ENCODE measurements around the gene CARD9. TPM values are rescaled to one million over a fixed set of nuclear protein-coding genes. Genes with fewer than 3 reads are reported as not detected.
A peak's percentile ranks its signal among the peaks of the same experiment; 100 is the strongest.

Gene CARD9
- total RNA-seq, 2 donors from 2014 or later = 1.2 to 1.7 TPM

GRCh38 chr9:136363949-136364748 lies 9.3 kb downstream of the CARD9 start:
- DNase-seq = no peak
- H3K27ac ChIP-seq = no peak overlapping the region

GRCh38 chr9:136363106-136363948 lies 10.1 kb downstream of the CARD9 start, which contains the start of gene DNLZ:
DNLZ (minus strand) TSS chr9:136363744; CDS start chr9:136363714, 30 bp downstream.
- peak within 1 kb of the TSS; percentile 83 for H3K27ac ChIP-seq
- peak within 1 kb of the TSS in 1 of 2 donors; percentile 95 for H3K9ac ChIP-seq (ENCODE audit: low read depth in 2 of 2, low read length in 2 of 2)
- no peaks in the 10 kb centered on the region for H3K36me3 ChIP-seq
- H3K27me3 ChIP-seq = no peaks in the 10 kb centered on the region
- peak; percentile 99 for DNase-seq
- TF ChIP-seq CTCF (IDR thresholded peaks at IDR 0.05) = peak; percentile 99
- H3K4me1 ChIP-seq = peaks cover 9% of the 10 kb centered on the region
- peak within 1 kb of the TSS; percentile 68 for H3K4me3 ChIP-seq
- H3K9me3 ChIP-seq = no peaks in the 10 kb centered on the region
- intact Hi-C loops (cut with DNase I) = no loop called here

More at GRCh38 chr9:136363949-136364748, 9.3 kb downstream of the CARD9 start:
- TF ChIP-seq CTCF (IDR thresholded peaks at IDR 0.05) = no peak
- Histone ChIP-seq H3K4me1 (peaks cover 9% of the 10 kb centered on the region), H3K9ac (ENCODE audit: low read depth in 2 of 2, low read length in 2 of 2) (no peak overlapping the region), H3K36me3 (no peaks in the 10 kb centered on the region), H3K9me3 (no peaks in the 10 kb centered on the region), H3K27me3 (no peaks in the 10 kb centered on the region), H3K4me3 (no peak overlapping the region)
- intact Hi-C loops (cut with DNase I) = no loop called here

GRCh38 chr9:136362450-136362784 lies 11.1 kb downstream of the CARD9 start:
- Histone ChIP-seq H3K27ac (peak overlapping the region; percentile 0), H3K27me3 (no peaks in the 10 kb centered on the region), H3K4me3 (no peak overlapping the region), H3K9me3 (no peaks in the 10 kb centered on the region), H3K9ac (ENCODE audit: low read depth in 2 of 2, low read length in 2 of 2) (peak overlapping the region in 1 of 2 donors; percentile 3), H3K4me1 (peaks cover 9% of the 10 kb centered on the region), H3K36me3 (no peaks in the 10 kb centered on the region)
- intact Hi-C loops (cut with DNase I) = no loop called here
- peak; percentile 34 for DNase-seq
- TF ChIP-seq CTCF (IDR thresholded peaks at IDR 0.05) = no peak

- Histone ChIP-seq H3K9ac (ENCODE audit: low read depth in 2 of 2, low read length in 2 of 2) (peak overlapping the region in 1 of 2 donors; percentile 3), H3K27ac (peak overlapping the region; percentile 59), H3K9me3 (no peaks in the 10 kb centered on the region), H3K4me1 (peaks cover 9% of the 10 kb centered on the region), H3K36me3 (no peaks in the 10 kb centered on the region), H3K4me3 (no peak overlapping the region), H3K27me3 (no peaks in the 10 kb centered on the region)
- intact Hi-C loops (cut with DNase I) = no loop called here
- TF ChIP-seq CTCF (IDR thresholded peaks at IDR 0.05) = no peak
- no peak for DNase-seq
Observed at GRCh38 chr9:136361754-136362449, 11.6 kb downstream of the CARD9 start.
